Stimulated activated CD8-positive, alpha-beta memory T cell treated with anti-CD3 and anti-CD28 coated beads, Interleukin-4, amount 100 ng/mL, for 4 hours (primary cell): ENCODE measurements around the gene OLFML3.
"Not testable (repeated sequence)": the region's sequence is repeated elsewhere in the genome, so short reads cannot be mapped to it uniquely, and the experiment has no call there.

Experiments used
- DNase-seq, 2 donors: peaks; one replicate each; pipeline ENCODE4 v3.0.0-alpha.2; 2020; ENCODE audit warnings: low read depth in 2 of 2, low spot score in 1 of 2

Gene OLFML3

DNA sequence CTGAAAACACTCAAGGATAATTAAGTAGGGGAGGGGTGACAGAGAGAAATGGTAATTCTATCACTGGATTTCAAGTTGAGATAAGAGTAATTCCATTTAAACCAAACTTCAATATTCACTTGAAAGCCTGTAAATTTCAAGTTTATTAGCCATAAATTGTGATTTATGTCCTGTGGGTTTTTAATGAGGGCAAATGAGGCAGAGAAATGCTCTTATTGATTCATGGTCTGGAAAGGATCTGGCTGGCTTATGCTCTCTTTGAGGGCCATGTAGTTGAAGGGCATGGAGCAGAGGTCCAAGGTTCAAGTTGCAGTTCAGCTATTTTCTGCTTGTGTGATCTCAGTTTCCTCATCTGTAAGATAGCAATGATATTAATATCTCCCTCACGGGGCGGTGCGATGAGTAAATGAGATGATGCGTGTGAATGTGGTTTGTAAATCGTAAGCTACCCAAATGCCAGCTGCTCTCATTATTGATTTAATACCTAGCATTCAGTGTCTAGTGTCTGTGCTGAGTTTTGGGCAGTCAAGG lies 12.3 kb downstream of the OLFML3 start:
- no peak for DNase-seq

DNA sequence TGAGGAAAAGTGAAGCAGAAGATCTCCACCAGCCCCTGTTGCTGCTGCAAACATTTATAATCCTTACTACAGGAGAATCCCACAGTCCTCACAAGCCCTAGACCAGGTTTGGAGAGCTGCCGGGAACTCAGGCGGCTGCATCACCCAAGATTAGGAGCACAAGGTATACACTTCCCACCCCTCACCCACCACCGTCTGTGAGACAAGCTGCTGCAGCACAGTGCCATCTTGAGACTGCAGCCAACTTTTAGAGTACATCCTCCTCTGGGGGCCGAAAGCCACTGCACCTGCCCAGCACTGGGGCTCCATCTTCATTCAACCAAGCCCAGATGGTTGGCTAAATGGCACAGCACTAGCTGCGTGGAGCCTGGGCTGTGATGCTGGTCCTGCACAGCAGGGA lies 13.8 kb downstream of the OLFML3 start:
- DNase-seq: no peak

DNA sequence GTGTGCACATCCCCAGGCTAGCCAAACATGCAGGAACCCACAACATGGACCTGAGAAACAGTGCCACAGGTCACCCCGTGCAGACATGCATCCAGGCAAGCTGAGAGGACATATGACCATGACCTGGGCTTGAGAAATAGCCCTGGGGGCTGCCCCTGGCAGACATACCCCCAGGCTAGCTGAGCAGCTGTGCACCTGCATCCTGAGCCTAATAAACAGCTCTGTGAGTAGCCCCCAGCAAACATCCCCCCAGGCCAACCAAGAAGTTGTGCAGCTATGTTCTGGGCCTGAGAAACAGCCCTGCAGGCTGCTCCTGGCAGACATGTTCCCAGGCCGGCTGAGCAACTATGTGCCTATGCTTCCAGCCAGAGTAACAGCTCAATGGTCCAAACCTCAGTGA lies 14.5 kb downstream of the OLFML3 start:
- DNase-seq: no peak

DNA sequence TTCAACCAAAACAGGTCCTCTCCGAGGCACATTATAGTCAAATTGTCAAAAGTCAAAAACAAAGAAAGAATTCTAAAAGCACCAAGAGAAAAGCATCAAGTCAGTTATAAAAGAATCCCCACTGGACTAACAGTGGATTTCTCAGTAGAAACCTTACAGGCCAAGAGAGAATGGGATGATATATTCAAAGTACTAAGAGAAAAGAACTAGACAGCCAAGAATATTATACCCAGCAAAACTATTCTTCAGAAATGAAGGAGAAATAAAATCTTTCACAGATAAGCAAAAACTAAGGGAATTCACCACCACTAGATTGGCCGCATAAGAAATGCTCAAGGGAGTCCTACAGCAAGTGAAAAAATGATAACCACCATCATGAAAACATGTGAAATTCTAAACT lies 16.1 kb downstream of the OLFML3 start:
- no peak for DNase-seq

DNA sequence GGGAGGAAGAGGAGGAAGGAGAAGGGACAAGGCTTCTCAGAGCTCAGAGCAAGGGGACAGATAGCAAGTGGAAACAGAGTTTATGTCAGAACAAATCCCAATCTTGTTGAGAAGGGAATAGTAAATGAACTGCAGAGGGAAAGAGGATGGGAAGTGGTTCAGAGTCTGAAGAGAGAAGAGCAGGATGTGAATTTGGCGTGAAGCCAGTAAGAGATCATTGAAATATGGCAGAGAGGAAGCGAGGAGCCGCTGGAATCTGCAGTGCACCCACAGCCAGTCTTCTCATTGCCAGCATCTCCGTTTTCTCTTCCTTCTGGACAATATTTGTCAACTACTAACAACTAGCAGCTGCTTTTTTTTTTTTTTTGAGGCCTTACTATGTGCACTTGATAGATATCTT lies 19.1 kb downstream of the OLFML3 start:
- DNase-seq: no peak

DNA sequence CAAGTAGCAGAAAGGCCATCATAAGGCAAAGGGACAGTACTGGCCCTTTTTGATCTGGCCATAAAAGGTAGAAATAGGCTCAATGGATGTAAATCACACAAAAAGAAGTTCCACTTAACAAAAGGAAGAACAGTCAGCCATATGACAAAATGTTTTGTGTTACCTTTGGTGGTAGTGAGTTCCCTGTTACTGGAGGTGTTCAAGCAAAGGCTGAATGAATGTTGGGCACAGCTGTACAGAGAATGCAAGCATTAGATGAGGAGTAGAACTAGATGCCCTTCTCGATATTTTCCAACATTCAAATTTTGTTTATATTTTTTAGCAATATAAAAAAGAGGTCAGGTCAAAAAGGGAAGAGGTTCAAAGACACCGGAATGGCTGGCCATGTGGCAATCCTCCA lies 20.0 kb downstream of the OLFML3 start:
- no peak for DNase-seq

DNA sequence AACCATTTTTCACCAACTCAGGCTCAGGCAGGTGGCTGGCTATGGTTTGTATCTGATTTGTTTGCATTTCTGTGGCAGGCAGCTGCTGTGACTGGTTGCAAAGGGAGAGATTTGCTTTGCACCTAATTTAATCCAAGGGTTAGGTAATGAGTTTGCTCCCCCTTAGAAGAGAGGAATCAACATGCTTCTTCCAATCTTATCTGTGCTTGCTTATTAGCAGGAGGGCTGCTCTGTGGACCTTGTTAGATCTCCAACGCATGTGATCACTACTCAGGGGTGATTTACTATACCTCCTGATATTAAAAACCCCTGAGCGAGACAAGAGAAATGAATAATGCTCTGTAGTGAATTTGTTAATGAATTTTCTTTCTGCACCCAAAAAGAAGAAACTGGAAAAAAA lies 20.5 kb downstream of the OLFML3 start:
- DNase-seq: no peak

DNA sequence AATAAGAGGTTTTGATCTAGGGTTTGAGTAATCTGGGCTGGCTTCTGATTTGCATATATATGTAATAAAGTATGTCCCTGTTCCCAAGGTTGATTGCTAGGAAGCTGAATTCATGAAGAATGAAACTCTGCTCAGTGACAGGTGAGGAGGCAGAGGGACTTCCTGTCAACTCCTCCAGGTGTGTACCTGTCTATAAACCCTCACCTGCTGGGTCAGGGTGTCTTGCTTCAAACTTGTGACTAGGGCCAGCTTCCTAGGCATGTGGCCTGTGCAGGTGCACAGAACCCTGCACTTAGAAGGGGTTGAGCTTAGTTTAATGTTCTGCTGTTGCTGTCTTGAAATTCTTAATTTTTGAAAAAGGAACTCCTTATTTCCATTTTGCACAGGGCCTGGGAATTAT lies 21.1 kb downstream of the OLFML3 start:
- no peak for DNase-seq

DNA sequence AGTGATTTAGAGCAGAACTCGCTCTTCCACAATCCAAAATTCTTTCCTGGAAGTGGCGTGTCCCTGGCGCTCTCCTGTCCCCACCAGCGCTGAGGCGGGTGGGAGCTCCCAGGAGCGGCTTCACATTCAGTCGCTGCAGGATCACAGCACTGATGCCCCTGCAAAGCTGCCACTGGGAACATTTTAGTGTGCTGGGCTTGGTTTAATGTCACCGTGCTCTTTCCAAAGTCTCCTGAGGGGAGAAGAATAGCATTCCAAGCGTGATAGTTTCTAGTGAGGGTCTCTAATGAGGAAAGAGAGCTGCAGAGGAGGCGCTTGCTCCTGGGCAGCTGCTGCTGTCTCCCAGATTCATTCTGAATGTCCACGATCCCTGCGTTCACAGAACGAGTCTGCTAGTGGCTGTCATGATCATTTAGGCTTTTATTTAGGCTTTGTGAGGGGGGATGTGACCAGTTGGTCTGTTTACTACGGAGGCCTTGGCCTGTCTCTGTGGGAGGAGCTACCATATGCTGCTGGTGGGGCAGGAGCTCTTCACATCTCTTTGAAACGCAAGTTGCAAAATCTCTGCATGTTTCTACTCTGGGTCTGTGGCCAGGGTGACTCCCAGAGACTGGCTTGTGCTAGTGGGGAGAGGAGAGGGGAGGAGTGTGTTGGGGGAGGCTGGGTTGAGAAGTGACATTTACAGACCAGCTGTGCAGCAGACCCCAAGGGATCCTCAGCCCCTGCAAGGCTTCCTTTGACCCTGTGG lies 23.4 kb downstream of the OLFML3 start:
- DNase-seq: no peak

DNA sequence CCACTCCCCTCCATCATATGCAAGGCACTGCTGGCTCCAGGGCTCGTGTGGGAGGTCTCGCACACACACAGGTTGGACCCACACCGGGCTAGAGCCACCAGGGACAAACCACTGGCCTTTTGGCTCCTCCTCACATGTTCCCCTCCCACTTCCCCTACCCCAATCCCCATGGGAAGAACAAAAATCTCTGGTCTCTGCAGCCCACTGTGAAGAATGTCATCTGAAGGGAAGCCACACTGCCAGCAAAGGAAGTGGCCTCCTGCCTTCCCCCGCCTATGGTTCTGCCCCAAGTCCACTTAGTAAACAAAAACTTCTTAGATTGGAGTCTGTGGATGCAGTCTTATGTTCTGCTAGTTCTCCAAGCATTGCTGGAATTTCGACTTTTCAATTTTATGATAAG lies 24.2 kb downstream of the OLFML3 start:
- no peak for DNase-seq

DNA sequence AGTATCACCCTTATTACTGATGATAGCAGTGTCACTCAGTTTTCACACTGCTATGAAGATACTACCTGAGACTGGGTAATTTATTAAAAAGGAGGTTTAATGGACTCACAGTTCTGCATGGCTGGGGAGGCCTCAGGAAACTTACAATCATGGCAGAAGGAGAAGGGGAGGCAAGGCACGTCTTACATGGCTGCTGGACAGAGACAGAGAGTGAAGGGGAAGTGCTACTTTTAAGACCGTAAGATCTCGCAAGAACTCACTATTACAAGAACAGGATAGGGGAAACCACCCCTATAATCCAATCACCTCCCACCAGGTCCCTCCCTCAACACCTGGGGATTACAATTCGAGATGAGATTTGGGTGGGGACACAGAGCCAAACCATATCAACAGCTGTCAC lies 27.6 kb downstream of the OLFML3 start:
- not testable (repeated sequence) for DNase-seq

DNA sequence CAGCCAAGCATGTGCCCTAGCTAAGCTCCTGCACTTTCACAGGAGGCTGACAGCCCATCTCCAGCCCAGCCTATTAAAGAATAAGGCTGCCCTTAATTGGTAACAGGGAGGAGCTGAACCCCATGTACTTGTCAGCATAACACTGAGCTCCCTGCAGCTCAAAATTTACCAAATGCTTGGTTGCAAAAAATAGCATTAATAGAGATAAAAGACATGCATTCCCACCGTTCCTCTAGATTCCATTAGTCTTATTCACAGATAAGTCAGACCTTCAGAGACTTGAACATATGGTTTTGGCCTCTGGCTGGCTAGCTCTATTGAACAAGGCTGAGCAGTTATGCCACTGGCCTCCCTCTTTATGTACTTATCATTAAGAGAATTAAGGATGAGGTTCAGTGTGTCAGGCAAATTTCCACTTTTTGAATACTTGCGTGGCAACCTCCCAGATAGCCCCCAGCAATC lies 29.2 kb downstream of the OLFML3 start:
- DNase-seq: no peak

DNA sequence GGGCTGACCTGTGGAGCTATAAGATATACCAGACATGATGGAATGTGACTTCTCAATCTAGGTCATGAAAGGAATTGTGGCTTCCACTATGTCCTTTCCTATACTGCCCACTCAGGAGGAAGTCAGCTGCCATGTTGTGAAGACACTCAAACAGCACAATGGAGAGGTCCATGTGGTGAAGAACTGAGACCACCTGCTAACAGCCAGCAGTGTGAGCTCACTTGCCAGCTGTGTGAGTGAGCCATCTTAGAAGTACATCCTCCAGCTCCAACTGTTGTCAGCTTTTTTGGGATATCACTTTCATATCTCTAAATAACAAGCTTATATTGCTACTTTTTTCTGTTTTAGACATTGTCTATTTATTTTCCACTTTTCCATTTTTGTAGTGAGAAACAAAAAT lies 29.7 kb downstream of the OLFML3 start:
- no peak for DNase-seq

DNA sequence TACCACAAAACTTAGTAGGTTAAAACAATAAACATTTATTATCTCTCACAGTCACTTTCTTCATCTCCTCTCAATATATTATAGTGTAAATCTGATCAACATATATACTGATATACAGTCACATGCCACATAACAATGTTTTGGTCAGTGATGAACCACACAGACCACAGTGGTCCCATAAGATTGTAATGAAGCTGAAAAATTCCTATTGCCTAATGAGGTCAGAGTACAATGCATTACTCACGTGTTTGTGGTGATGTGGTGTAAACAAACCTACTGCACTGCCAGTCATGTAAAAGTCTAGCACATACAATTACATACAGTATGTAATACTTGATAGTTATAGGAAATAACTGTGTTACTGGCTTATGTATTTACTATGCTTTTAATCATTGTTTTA lies 30.1 kb downstream of the OLFML3 start:
- DNase-seq: no peak

DNA sequence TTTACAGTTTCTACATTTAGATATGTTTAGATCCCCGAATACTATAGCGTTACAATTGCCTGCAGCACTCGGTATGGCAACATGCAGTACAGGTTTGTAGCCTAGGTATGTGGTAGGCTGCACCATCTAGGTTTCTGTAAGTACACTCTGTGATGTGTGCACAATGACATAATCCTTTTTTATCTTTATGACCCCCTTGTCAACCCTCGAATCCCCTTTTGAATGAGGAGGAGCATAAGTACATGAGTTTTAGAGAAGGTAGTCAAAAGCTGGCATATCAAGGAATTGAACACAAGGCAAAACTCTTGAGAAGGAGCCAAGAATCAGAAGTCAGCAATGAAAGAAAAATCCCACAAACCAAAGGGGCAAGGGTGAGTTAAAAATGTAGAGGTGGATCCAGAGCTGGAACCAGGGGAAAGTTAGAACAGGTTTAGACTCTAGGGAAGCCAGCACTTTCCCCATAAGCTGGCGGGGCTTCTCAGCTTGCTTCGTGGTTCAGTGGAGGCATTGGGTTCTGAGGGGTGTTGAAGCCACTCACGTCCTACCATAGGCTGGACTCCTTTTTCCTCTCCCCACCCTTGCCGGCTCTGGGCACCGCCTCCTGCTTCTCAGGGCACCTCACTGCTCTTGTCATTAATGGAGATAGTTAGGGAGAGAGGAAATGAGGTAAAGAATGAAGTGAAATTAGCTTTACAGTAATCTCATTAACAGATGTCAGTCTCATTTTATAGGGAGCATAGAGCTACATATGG lies 31.3 kb downstream of the OLFML3 start:
- no peak for DNase-seq

DNA sequence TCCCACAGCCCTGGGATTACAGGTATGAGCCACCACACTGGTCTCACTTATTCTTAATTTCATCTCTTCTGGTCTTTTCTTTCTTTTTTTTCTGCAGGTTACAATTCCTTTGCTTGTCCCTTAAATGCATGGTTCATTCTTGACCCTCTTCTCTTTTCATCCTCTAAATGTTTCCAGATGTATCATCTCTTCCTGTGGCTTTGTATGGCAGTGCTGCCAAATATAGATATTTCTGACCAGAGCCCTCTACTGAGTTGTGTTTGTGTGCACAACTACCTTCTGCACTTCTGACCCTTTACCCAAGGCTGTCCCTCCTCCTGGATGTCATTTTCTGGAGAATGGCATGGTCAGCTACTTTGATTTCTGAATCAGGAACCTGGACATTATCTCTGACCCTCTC lies 32.5 kb downstream of the OLFML3 start:
- no peak for DNase-seq

DNA sequence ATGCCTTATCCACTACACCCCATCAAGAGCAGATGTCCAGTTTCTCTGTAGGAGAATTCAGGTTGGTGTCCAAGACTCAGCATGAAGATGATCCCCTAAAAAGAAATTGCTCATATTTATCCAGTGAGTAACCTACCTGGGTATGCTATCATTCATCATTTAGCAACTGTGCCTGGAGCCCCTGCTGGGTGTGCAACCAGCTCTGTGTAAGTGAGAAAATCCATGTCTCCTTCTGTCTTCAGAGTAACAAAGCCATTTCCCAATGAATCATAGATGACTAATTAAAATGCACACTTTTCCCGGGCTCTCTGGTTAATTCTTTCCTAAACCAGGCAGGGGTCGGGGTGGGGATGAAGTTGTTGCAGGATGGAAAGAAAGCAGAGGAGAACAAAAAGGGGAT lies 35.8 kb downstream of the OLFML3 start:
- DNase-seq: no peak

DNA sequence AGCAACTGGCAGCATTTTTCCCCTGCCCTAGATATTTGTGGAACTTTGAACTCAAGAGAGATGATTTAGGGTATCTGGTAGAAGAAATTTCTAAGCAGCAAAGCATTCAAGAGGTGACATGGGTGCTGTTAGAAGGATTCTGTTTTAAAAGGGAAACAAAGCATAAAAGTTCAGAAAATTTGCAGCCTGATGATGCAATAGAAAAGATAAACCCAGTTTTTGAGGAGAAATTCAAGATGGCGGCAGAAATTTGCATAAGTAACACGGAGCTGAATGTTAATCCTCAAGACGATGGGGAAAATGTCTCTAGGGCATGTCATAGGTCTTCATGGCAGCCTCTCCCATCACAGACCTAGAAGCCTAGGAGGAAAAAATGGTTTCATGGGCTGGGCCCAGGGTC lies 40.5 kb downstream of the OLFML3 start:
- not testable (repeated sequence) for DNase-seq

DNA sequence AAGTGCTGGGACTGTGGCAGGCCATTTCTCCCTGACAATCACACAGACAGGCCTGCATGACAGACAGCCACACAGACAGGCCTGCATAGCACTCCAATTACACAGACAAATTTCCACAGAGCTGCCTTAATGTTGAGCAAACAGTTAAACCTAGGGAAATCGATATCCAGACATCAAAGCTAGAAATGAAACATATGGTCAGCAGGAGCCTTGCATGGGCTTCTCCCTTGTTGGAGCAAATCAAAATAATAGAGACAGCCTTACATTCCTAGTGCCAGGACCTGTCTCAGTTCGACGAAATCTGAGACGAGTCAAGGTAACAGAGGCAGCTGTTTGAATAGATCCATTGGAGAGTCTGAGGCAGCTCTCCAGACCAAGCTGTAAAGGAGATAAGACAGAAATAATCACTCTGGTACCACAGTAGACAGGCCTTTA lies 42.4 kb downstream of the OLFML3 start:
- DNase-seq: no peak

DNA sequence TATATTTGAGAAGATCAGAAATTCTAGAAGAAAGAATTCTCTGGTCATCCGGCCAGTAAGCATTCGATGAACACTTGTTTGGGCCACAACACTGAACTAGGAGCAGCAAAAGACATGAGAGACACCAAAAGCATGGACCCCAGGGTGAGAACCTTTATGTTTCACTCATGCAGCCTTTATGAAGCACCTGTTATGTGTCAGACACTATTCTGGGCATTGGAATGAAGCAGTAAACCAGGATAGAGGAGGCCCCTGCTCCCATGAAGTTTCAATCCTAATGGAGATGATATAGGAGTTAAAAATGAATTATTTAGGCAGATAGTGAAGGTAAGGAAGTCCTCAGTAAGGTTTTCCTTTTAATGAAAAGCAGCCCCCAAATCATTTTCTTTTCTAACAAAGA lies 43.6 kb downstream of the OLFML3 start:
- DNase-seq: no peak

DNA sequence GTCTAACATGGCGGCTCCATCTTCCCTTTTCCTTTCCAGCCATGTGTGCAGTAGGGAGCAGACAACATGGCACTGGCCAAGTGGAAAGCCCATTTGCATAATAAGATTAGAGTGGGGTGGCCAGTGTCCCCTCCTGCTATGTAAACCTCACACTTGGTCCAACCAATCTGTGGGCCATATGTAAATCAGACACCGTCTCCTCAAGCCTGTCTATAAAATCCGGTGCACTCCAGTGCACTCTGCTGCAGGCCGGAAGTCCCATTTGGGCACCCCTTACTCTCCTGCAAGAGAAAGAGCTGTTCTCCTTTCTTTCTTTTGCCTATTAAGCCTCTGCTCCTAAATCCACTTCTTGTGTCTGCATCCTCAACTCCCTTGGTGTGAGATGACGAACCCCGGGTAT lies 44.1 kb downstream of the OLFML3 start:
- DNase-seq: no peak

DNA sequence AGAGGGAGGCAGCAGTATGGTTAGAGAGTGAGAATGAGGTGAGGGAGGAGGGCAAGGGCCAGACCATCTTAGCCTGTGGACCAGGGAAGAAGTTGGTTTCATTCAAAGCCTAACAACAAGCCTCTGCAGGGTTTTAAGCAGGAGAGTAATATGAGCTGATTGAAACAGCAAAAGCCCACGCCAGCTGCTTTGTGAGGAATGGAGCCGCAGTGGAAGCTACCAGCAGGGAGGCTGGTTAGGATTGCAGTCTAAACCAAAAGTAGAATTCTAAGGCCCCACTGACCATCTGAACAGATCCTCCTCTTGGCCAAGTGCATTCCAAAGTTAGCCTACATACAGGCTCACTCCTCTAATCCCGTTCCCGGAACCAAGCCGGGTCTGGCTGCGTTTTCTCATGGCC lies 44.8 kb downstream of the OLFML3 start:
- DNase-seq: no peak
